ENCODE results near the gene CEPT1.

The CEPT1 gene

GRCh38 chr1:111218701-111219556, 78.9 kb downstream of the CEPT1 start:
- H3K9me3 ChIP-seq (ENCODE audit: control insufficient read depth, insufficient read depth, low read length), result no peaks in the 10 kb centered on the region
- peaks cover 97% of the 10 kb centered on the region for H3K4me1 ChIP-seq (ENCODE audit: control insufficient read depth, low read length)
- no peak for TF ChIP-seq CTCF (IDR thresholded peaks at IDR 0.05; ENCODE audit: low read depth, low read length, poor library complexity, severe bottlenecking)
- peak overlapping the region; percentile 98 for H3K27ac ChIP-seq (ENCODE audit: low read depth, low read length)
- H3K9me2 ChIP-seq (replicated peaks; ENCODE audit: control insufficient read depth, low read length), result no peaks in the 10 kb centered on the region
- H3K27me3 ChIP-seq (ENCODE audit: control insufficient read depth, low read length), result no peaks in the 10 kb centered on the region
- peak overlapping the region; percentile 87 for H3K4me2 ChIP-seq (ENCODE audit: low read length)
- H4K20me1 ChIP-seq (ENCODE audit: control insufficient read depth, insufficient read depth, low read depth, low read length), result no peaks in the 10 kb centered on the region
- H3K79me2 ChIP-seq (ENCODE audit: control insufficient read depth, low read length), result no peaks in the 10 kb centered on the region
- peak overlapping the region; percentile 66 for H3K4me3 ChIP-seq (ENCODE audit: low read length)
- H3F3A ChIP-seq (ENCODE audit: control insufficient read depth, insufficient read depth), result peaks cover 77% of the 10 kb centered on the region
- H3K36me3 ChIP-seq (ENCODE audit: control insufficient read depth, low read length), result peaks cover 20% of the 10 kb centered on the region

- H3K36me3 ChIP-seq (ENCODE audit: control insufficient read depth, low read length), result peaks cover 20% of the 10 kb centered on the region
- H3K27me3 ChIP-seq (ENCODE audit: control insufficient read depth, low read length), result no peaks in the 10 kb centered on the region
- peak overlapping the region; percentile 98 for H3K27ac ChIP-seq (ENCODE audit: low read depth, low read length)
- H3K4me2 ChIP-seq (ENCODE audit: low read length), result peak overlapping the region; percentile 87
- H3K9me3 ChIP-seq (ENCODE audit: control insufficient read depth, insufficient read depth, low read length), result no peaks in the 10 kb centered on the region
- H3K4me1 ChIP-seq (ENCODE audit: control insufficient read depth, low read length), result peaks cover 89% of the 10 kb centered on the region
- H3F3A ChIP-seq (ENCODE audit: control insufficient read depth, insufficient read depth), result peaks cover 69% of the 10 kb centered on the region
- no peak for TF ChIP-seq EZH2phosphoT487 (IDR thresholded peaks at IDR 0.05; ENCODE audit: borderline replicate concordance, low read length)
- no peak for TF ChIP-seq CTCF (IDR thresholded peaks at IDR 0.05; ENCODE audit: low read depth, low read length, poor library complexity, severe bottlenecking)
- no peaks in the 10 kb centered on the region for H3K79me2 ChIP-seq (ENCODE audit: control insufficient read depth, low read length)
- H3K4me3 ChIP-seq (ENCODE audit: low read length), result peak overlapping the region; percentile 66
- H3K9me2 ChIP-seq (replicated peaks; ENCODE audit: control insufficient read depth, low read length), result no peaks in the 10 kb centered on the region
- H4K20me1 ChIP-seq (ENCODE audit: control insufficient read depth, insufficient read depth, low read depth, low read length), result no peaks in the 10 kb centered on the region
Measured at GRCh38 chr1:111219557-111220286, 79.7 kb downstream of the CEPT1 start.

- Histone ChIP-seq H3F3A (ENCODE audit: control insufficient read depth, insufficient read depth) (peaks cover 63% of the 10 kb centered on the region), H3K9me3 (ENCODE audit: control insufficient read depth, insufficient read depth, low read length) (no peaks in the 10 kb centered on the region), H3K4me3 (ENCODE audit: low read length) (peak overlapping the region; percentile 66), H3K27me3 (ENCODE audit: control insufficient read depth, low read length) (no peaks in the 10 kb centered on the region), H4K20me1 (ENCODE audit: control insufficient read depth, insufficient read depth, low read depth, low read length) (no peaks in the 10 kb centered on the region), H3K9me2 (replicated peaks; ENCODE audit: control insufficient read depth, low read length) (no peaks in the 10 kb centered on the region), H3K79me2 (ENCODE audit: control insufficient read depth, low read length) (no peaks in the 10 kb centered on the region), H3K4me1 (ENCODE audit: control insufficient read depth, low read length) (peaks cover 87% of the 10 kb centered on the region), H3K4me2 (ENCODE audit: low read length) (peak overlapping the region; percentile 87), H3K27ac (ENCODE audit: low read depth, low read length) (peak overlapping the region; percentile 98), H3K36me3 (ENCODE audit: control insufficient read depth, low read length) (peaks cover 20% of the 10 kb centered on the region)
- no peak for TF ChIP-seq CTCF (IDR thresholded peaks at IDR 0.05; ENCODE audit: low read depth, low read length, poor library complexity, severe bottlenecking)
- TF ChIP-seq EZH2phosphoT487 (IDR thresholded peaks at IDR 0.05; ENCODE audit: borderline replicate concordance, low read length), result no peak
Measured at GRCh38 chr1:111220302-111220890, 80.4 kb downstream of the CEPT1 start.
